HCT116 (cell line): Measurements from ENCODE around the gene FAM200B. TPM values are rescaled to one million over a fixed set of nuclear protein-coding genes. Genes with fewer than 3 reads are reported as not detected.

Source experiments
- ATAC-seq: fragments of 200-7000 bp; cut with Tn5 transposase; 2 replicates; pipeline ENCODE4 v1.9.1; 2020; ENCODE audit warnings: mild to moderate bottlenecking, moderate library complexity
- BruUV-seq: library from RNA; stranded (reverse); fragments of 400-500 nt; replicated peaks from 2 replicates; lab custom pipeline; 2021; lab: Mats Ljungman, UMichigan
- CTCF ChIA-PET: fragments of 300-600 bp; sonication (Branson Sonifier 250); formaldehyde crosslinking; loops from one replicate; lab custom pipeline; 2021; ENCODE audit warnings: antibody characterized with exemption; lab: Charles Lee
- POLR2A ChIA-PET: fragments of 300-600, 350-600 bp; sonication (Branson Sonifier 250); formaldehyde crosslinking; loops from one replicate; lab custom pipeline; 2021; ENCODE audit warnings: antibody characterized with exemption; lab: Charles Lee
- RAD21 ChIA-PET, 2 experiments: fragments of 300-600 bp; sonication (Branson Sonifier 250); formaldehyde crosslinking; loops; one replicate each; lab custom pipeline; 2023; ENCODE audit warnings: low total read pairs in 2 of 2; ENCODE audit not compliant: uncharacterized antibody in 2 of 2, unreplicated experiment in 2 of 2, low non-redundant PET in 1 of 2; lab: Charles Lee
- DNase-seq: peaks from one replicate; pipeline ENCODE4 v3.0.0-alpha.2; 2010; ENCODE audit warnings: low read depth, low spot score
- H2AFZ ChIP-seq: fragments of 200-600 bp; shearing (Covaris generic), sonication (generic); 2 replicates; pipeline ENCODE4 v1.6.1; 2017; ENCODE audit warnings: low read depth, mixed run types, mixed read lengths, antibody characterized with exemption, low read length; ENCODE audit not compliant: poor library complexity, severe bottlenecking
- H3K27ac ChIP-seq: 2 replicates; pipeline ENCODE4 v1.5.1; 2012; ENCODE audit warnings: low read depth, low read length
- H3K27me3 ChIP-seq: fragments of 200-600 bp; sonication (generic); 2 replicates; pipeline ENCODE4 v1.6.1; 2016; ENCODE audit warnings: mixed run types, low read length, mixed read lengths; ENCODE audit not compliant: insufficient read depth
- H3K36me3 ChIP-seq, 2 experiments: fragments of 200-500 bp in 1 of 2; fragments of 200-600 bp in 1 of 2; sonication (Bioruptor generic) in 1 of 2; sonication (generic) in 1 of 2; 2 replicates each; pipeline versions ENCODE4 v1.5.1 to v1.6.1; 2014 to 2016; ENCODE audit warnings: low read length in 2 of 2, inconsistent platforms in 1 of 2, mixed read lengths in 1 of 2, mixed run types in 1 of 2; ENCODE audit not compliant: insufficient read depth in 2 of 2, control insufficient read depth in 1 of 2
- H3K4me1 ChIP-seq, 2 experiments: fragments of 200-600 bp in 1 of 2; sonication (generic) in 1 of 2; 2 replicates each; pipeline versions ENCODE4 v1.5.1 to v1.6.1; 2012 to 2017; ENCODE audit warnings: low read length in 2 of 2, inconsistent platforms in 1 of 2, mild to moderate bottlenecking in 1 of 2, mixed read lengths in 1 of 2, mixed run types in 1 of 2, moderate library complexity in 1 of 2; ENCODE audit not compliant: insufficient read depth in 2 of 2, control insufficient read depth in 1 of 2
- H3K4me2 ChIP-seq: fragments of 200-600 bp; sonication (generic); 2 replicates; pipeline ENCODE4 v1.6.1; 2017; ENCODE audit warnings: mixed run types, low read length, mixed read lengths
- H3K4me3 ChIP-seq, 2 experiments: fragments of 200-600 bp in 1 of 2; sonication (generic) in 1 of 2; replicated peaks in 1 of 2; 2 replicates each; pipeline ENCODE4 v1.5.1; 2011 to 2016; ENCODE audit warnings: low read length in 2 of 2, control low read depth in 1 of 2, low read depth in 1 of 2, mild to moderate bottlenecking in 1 of 2, mixed read lengths in 1 of 2, mixed run types in 1 of 2
- H3K79me2 ChIP-seq: fragments of 200-600 bp; sonication (generic); 2 replicates; pipeline ENCODE4 v1.6.1; 2017; ENCODE audit warnings: mild to moderate bottlenecking, mixed run types, low read length, moderate library complexity, mixed read lengths; ENCODE audit not compliant: insufficient read depth
- H3K9ac ChIP-seq: fragments of 200-600 bp; sonication (generic); 2 replicates; pipeline ENCODE4 v1.6.1; 2016; ENCODE audit warnings: low read length, mixed read lengths
- H3K9me2 ChIP-seq: fragments of 200-600 bp; sonication (generic), shearing (Covaris generic); 2 replicates; pipeline ENCODE4 v1.6.1; 2017; ENCODE audit warnings: mixed run types, mild to moderate bottlenecking, moderate library complexity; ENCODE audit not compliant: insufficient read depth
- H3K9me3 ChIP-seq, 2 experiments: fragments of 200-500 bp in 1 of 2; fragments of 200-600 bp in 1 of 2; sonication (Bioruptor generic) in 1 of 2; sonication (generic) in 1 of 2; 2 replicates each; pipeline ENCODE4 v1.6.1; 2014 to 2017; ENCODE audit warnings: low read length in 2 of 2, mixed read lengths in 2 of 2, inconsistent platforms in 1 of 2, low read depth in 1 of 2, mild to moderate bottlenecking in 1 of 2, mixed run types in 1 of 2, moderate library complexity in 1 of 2; ENCODE audit not compliant: control insufficient read depth in 1 of 2, insufficient read depth in 1 of 2
- H4K20me1 ChIP-seq: fragments of 200-600 bp; sonication (generic), shearing (Covaris generic); 2 replicates; pipeline ENCODE4 v1.6.1; 2017; ENCODE audit warnings: mixed run types, mild to moderate bottlenecking, moderate library complexity; ENCODE audit not compliant: insufficient read depth
- CBX3 ChIP-seq: IDR thresholded peaks from 2 replicates; pipeline ENCODE4 v1.6.1; 2012; ENCODE audit warnings: low read depth
- CEBPB ChIP-seq: IDR thresholded peaks from 2 replicates; pipeline ENCODE4 v1.6.1; 2012; ENCODE audit warnings: low read depth
- EZH2 ChIP-seq: fragments of 200-600 bp; sonication (generic); IDR thresholded peaks from 2 replicates; pipeline ENCODE4 v1.6.1; 2017; ENCODE audit warnings: antibody characterized with exemption, mixed run types
- FOSL1 ChIP-seq: IDR thresholded peaks from 2 replicates; pipeline ENCODE4 v1.6.1; 2012; ENCODE audit warnings: low read depth
- JUND ChIP-seq: IDR thresholded peaks from 2 replicates; pipeline ENCODE4 v1.6.1; 2012
- MAX ChIP-seq: IDR thresholded peaks from 2 replicates; pipeline ENCODE4 v1.6.1; 2012
- POLR2A ChIP-seq: IDR thresholded peaks from 2 replicates; pipeline ENCODE4 v1.7.0; 2011; ENCODE audit warnings: borderline replicate concordance; ENCODE audit not compliant: insufficient read depth, insufficient read length; ENCODE audit errors: extremely low read depth
- POLR2AphosphoS5 ChIP-seq: IDR thresholded peaks from 2 replicates; pipeline ENCODE4 v1.6.1; 2011; ENCODE audit warnings: mild to moderate bottlenecking, low read depth, low read length, moderate library complexity
- SIN3A ChIP-seq: IDR thresholded peaks from 2 replicates; pipeline ENCODE4 v1.6.1; 2012; ENCODE audit warnings: low read depth
- SP1 ChIP-seq: IDR thresholded peaks from 2 replicates; pipeline ENCODE4 v1.6.1; 2012; ENCODE audit warnings: low read depth
- TCF7L2 ChIP-seq: IDR thresholded peaks from 2 replicates; pipeline ENCODE4 v1.7.0; 2011; ENCODE audit warnings: borderline replicate concordance, inconsistent platforms; ENCODE audit not compliant: insufficient read depth, insufficient read length; ENCODE audit errors: extremely low read depth
- YY1 ChIP-seq: IDR thresholded peaks from 2 replicates; pipeline ENCODE4 v1.6.1; 2011; ENCODE audit warnings: low read length, low read depth, moderate library complexity, mild to moderate bottlenecking; ENCODE audit not compliant: insufficient replicate concordance; ENCODE audit errors: extremely low read depth
- ZBTB33 ChIP-seq: IDR thresholded peaks from 2 replicates; pipeline ENCODE4 v1.6.1; 2011; ENCODE audit warnings: mild to moderate bottlenecking, low read length, moderate library complexity; ENCODE audit not compliant: insufficient replicate concordance; ENCODE audit errors: extremely low read depth
- ZFX ChIP-seq: fragments of 450-650 bp; IDR thresholded peaks from 2 replicates; pipeline ENCODE4 v1.6.1; 2017
- intact Hi-C: fragments of 100-400 bp; cut with micrococcal nuclease; formaldehyde crosslinking; loops from 2 replicates; pipeline ENCODE4 v1.10.0; 2022
- total RNA-seq: library from RNA; stranded (reverse); gene quantifications from one replicate; pipeline ENCODE4 v1.2.1, GENCODE V29; 2021; ENCODE audit not compliant: unreplicated experiment

FAM200B gene
- total RNA-seq, 1 experiment from 2014 or later, result 26.1 TPM

GRCh38 chr4:15665753-15666365 lies 15.8 kb upstream of the FAM200B start:
- H3K27ac ChIP-seq, result no peak overlapping the region
- ChIA-PET CTCF (no interaction called here), POLR2A (no interaction called here)

More at GRCh38 chr4:15665753-15666365, 15.8 kb upstream of the FAM200B start:
- peaks cover 5 to 33% of the 10 kb centered on the region in 2 experiments; a peak in 3 of 4 replicates for H3K4me1 ChIP-seq
- BruUV-seq, result no TSS peak
- peak; percentile 88 for ATAC-seq
- DNase-seq, result peak; percentile 63
- H3K9me2 ChIP-seq, result no peaks in the 10 kb centered on the region
- intact Hi-C loops, result no loop called here
- H3K79me2 ChIP-seq, result peaks cover 35% of the 10 kb centered on the region
- RAD21 ChIA-PET, result no interaction called here
- no peaks in the 10 kb centered on the region for H3K27me3 ChIP-seq
- no peak overlapping the region for H3K9ac ChIP-seq
- H4K20me1 ChIP-seq, result no peaks in the 10 kb centered on the region
- no peaks in the 10 kb centered on the region for H3K36me3 ChIP-seq
- no peaks in the 10 kb centered on the region for H3K9me3 ChIP-seq
- no peak overlapping the region for H2AFZ ChIP-seq
- TF ChIP-seq SP1 (peak; percentile 76), ZFX (no peak), JUND (peak; percentile 70), FOSL1 (peak; percentile 47), CEBPB (peak; percentile 80), POLR2A (no peak), POLR2AphosphoS5 (no peak; the same call in 1 of the 2 replicates), EZH2 (no peak), CBX3 (peak; percentile 76), MAX (peak; percentile 49; the same call in 1 of the 2 replicates), SIN3A (no peak), TCF7L2 (no peak), ZBTB33 (no peak), YY1 (no peak)
- TF ChIP-seq, all 23 proteins: peak for 6
- Histone ChIP-seq H3K4me2 (peak overlapping the region; percentile 48), H3K4me3 (peak overlapping the region in 1 of 2 experiments; percentile 11; a peak in 1 of 4 replicates)
